ENCODE results near the gene SH3RF2.
"Not testable (repeated sequence)": the region's sequence is repeated elsewhere in the genome, so short reads cannot be mapped to it uniquely, and the experiment has no call there.

SH3RF2 gene

GRCh38 chr5:145936401-145937131, at the start of gene SH3RF2:
SH3RF2 (plus strand) TSS chr5:145936578; CDS start chr5:145937929, 1,351 bp downstream.
- no peak for DNase-seq (ENCODE audit: extremely low read depth, low read depth)
- no peak for TF ChIP-seq CTCF (IDR thresholded peaks at IDR 0.05; ENCODE audit: low read depth, low read length)

- no peak for TF ChIP-seq CTCF (IDR thresholded peaks at IDR 0.05; ENCODE audit: low read depth, low read length)
- no peak for DNase-seq (ENCODE audit: extremely low read depth, low read depth)
These were observed 49.2 kb upstream of the SH3RF2 start for GRCh38 chr5:145887217-145887616.

- TF ChIP-seq CTCF (IDR thresholded peaks at IDR 0.05; ENCODE audit: low read depth, low read length) = peak; percentile 87
- no peak for DNase-seq (ENCODE audit: extremely low read depth, low read depth)
These were observed 48.3 kb upstream of the SH3RF2 start for GRCh38 chr5:145887976-145888574.

GRCh38 chr5:145889611-145890010, 46.8 kb upstream of the SH3RF2 start:
- no peak for TF ChIP-seq CTCF (IDR thresholded peaks at IDR 0.05; ENCODE audit: low read depth, low read length)
- no peak for DNase-seq (ENCODE audit: extremely low read depth, low read depth)

- DNase-seq (ENCODE audit: extremely low read depth, low read depth) = not testable (repeated sequence)
These were observed 45.0 kb upstream of the SH3RF2 start for GRCh38 chr5:145891378-145891777.

- no peak for DNase-seq (ENCODE audit: extremely low read depth, low read depth)
- TF ChIP-seq CTCF (IDR thresholded peaks at IDR 0.05; ENCODE audit: low read depth, low read length) = no peak
These were observed 38.2 kb upstream of the SH3RF2 start for GRCh38 chr5:145898171-145898570.

GRCh38 chr5:145902421-145902820, 34.0 kb upstream of the SH3RF2 start:
- TF ChIP-seq CTCF (IDR thresholded peaks at IDR 0.05; ENCODE audit: low read depth, low read length) = no peak
- no peak for DNase-seq (ENCODE audit: extremely low read depth, low read depth)
